AG08395 (cell line): Measurements from ENCODE around the gene AKAP7.
"Not testable (repeated sequence)": the region's sequence is repeated elsewhere in the genome, so short reads cannot be mapped to it uniquely, and the experiment has no call there.

Source experiments
- DNase-seq: peaks from one replicate; pipeline ENCODE4 v3.0.0; 2012; ENCODE audit warnings: mixed read lengths, low spot score

AKAP7 gene

GRCh38 chr6:131255434-131255833 lies 120.2 kb downstream of the AKAP7 start:
- DNase-seq: no peak

- no peak for DNase-seq
Measured at GRCh38 chr6:131255911-131256310, 120.6 kb downstream of the AKAP7 start.

- no peak for DNase-seq
Measured at GRCh38 chr6:131257104-131257503, 121.8 kb downstream of the AKAP7 start.

- DNase-seq: no peak
Measured at GRCh38 chr6:131258010-131258652, 122.9 kb downstream of the AKAP7 start.

- DNase-seq: no peak
Measured at GRCh38 chr6:131258816-131259476, 123.7 kb downstream of the AKAP7 start.

GRCh38 chr6:131260960-131261359 lies 125.7 kb downstream of the AKAP7 start:
- DNase-seq: not testable (repeated sequence)

GRCh38 chr6:131262060-131262459 lies 126.8 kb downstream of the AKAP7 start:
- DNase-seq: no peak

GRCh38 chr6:131265939-131266338 lies 130.7 kb downstream of the AKAP7 start:
- no peak for DNase-seq

GRCh38 chr6:131268303-131268702 lies 133.0 kb downstream of the AKAP7 start:
- DNase-seq: no peak

- DNase-seq: no peak
Measured at GRCh38 chr6:131269565-131270391, 134.5 kb downstream of the AKAP7 start.

GRCh38 chr6:131270534-131270933 lies 135.3 kb downstream of the AKAP7 start:
- no peak for DNase-seq

- no peak for DNase-seq
Measured at GRCh38 chr6:131275273-131275672, 140.0 kb downstream of the AKAP7 start.

GRCh38 chr6:131277591-131277990 lies 142.3 kb downstream of the AKAP7 start:
- DNase-seq: no peak

GRCh38 chr6:131281471-131282270 lies 146.4 kb downstream of the AKAP7 start:
- DNase-seq: no peak

GRCh38 chr6:131282365-131282764 lies 147.1 kb downstream of the AKAP7 start:
- no peak for DNase-seq

- DNase-seq: no peak
Measured at GRCh38 chr6:131283466-131284175, 148.4 kb downstream of the AKAP7 start.

GRCh38 chr6:131285548-131285947 lies 150.3 kb downstream of the AKAP7 start:
- DNase-seq: no peak

GRCh38 chr6:131286469-131287040 lies 151.3 kb downstream of the AKAP7 start:
- no peak for DNase-seq

GRCh38 chr6:131288214-131288613 lies 152.9 kb downstream of the AKAP7 start:
- DNase-seq: no peak

GRCh38 chr6:131290955-131291354 lies 155.7 kb downstream of the AKAP7 start:
- no peak for DNase-seq
